MM.1S (cell line): Measurements from ENCODE around the gene PIGR.

Source experiments
- EZH2 ChIP-seq: fragments of 300-600 bp; sonication (generic); optimal IDR thresholded peaks from 2 replicates; pipeline ENCODE3; 2017; ENCODE audit warnings: low read depth, mild to moderate bottlenecking, antibody characterized with exemption, low read length, mixed read lengths
- EZH2phosphoT487 ChIP-seq: fragments of 300-600 bp; sonication (generic); IDR thresholded peaks from 2 replicates; pipeline ENCODE4 v1.6.1; 2018; ENCODE audit warnings: antibody characterized with exemption, low read length
- TF ChIP-seq, protein P1 (sequence below): fragments of 300-600 bp; sonication (generic); IDR thresholded peaks from 2 replicates; pipeline ENCODE4 v1.5.1; 2016; ENCODE audit warnings: antibody characterized with exemption, low read length, mixed read lengths

DNA sequence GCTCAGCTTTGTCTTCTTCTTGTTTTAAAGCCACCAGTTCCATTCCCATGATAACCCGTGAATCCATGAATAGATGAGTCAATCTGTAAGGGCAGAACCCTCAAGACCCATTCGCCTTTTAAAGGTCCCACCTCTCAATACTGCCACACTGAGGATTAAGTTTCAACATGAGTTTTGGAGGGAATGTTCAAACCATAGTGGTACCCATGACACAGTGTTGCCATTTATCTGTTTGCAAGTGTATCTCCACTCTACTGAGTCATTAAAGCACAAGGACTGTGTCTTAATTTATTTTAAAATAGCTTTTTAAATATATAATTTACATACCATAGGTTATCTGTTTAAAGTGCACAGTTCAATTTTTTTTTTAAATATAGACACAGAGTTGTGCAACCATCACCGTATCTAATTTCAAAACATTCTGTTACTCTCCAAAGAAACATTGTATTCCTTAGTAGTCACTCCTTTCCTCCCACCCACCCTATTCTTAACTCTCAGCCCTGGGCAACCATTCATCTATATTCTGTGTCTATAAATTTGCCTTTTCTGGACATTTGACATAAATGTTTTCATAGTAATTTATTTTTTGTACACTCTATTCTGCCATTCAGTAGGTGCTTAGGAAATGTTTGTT is 53.8 kb downstream of the PIGR start:
- TF ChIP-seq, protein P1, sequence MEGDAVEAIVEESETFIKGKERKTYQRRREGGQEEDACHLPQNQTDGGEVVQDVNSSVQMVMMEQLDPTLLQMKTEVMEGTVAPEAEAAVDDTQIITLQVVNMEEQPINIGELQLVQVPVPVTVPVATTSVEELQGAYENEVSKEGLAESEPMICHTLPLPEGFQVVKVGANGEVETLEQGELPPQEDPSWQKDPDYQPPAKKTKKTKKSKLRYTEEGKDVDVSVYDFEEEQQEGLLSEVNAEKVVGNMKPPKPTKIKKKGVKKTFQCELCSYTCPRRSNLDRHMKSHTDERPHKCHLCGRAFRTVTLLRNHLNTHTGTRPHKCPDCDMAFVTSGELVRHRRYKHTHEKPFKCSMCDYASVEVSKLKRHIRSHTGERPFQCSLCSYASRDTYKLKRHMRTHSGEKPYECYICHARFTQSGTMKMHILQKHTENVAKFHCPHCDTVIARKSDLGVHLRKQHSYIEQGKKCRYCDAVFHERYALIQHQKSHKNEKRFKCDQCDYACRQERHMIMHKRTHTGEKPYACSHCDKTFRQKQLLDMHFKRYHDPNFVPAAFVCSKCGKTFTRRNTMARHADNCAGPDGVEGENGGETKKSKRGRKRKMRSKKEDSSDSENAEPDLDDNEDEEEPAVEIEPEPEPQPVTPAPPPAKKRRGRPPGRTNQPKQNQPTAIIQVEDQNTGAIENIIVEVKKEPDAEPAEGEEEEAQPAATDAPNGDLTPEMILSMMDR: no peak
- TF ChIP-seq EZH2 (no peak), EZH2phosphoT487 (no peak)
